Umbilical cord (tissue), 2 donors: ENCODE data around the gene SEL1L3. TPM values are rescaled to one million over a fixed set of nuclear protein-coding genes. Genes with fewer than 3 reads are reported as not detected.

ENCODE experiments used
- DNase-seq: peaks from one replicate; pipeline ENCODE4 v3.0.0-alpha.2; 2015; ENCODE audit warnings: low spot score
- total RNA-seq: library from RNA; depleted of rRNA; stranded (reverse); fragments of >200 nt; gene quantifications from one replicate; pipeline ENCODE4 v1.2.3, GENCODE V29; 2014; ENCODE audit warnings: low replicate concordance; ENCODE audit not compliant: insufficient read depth

Gene SEL1L3
- total RNA-seq, 1 donor from 2014 or later, result 9.1 TPM

- no peak for DNase-seq
Observed at GRCh38 chr4:25856756-25857155, 6.0 kb downstream of the SEL1L3 start.

- DNase-seq, result no peak
Observed at GRCh38 chr4:25852103-25852502, 10.7 kb downstream of the SEL1L3 start.

- no peak for DNase-seq
Observed at GRCh38 chr4:25847329-25847728, 15.5 kb downstream of the SEL1L3 start.

GRCh38 chr4:25845841-25846653, 16.7 kb downstream of the SEL1L3 start:
- DNase-seq, result no peak

GRCh38 chr4:25844961-25845712, 17.7 kb downstream of the SEL1L3 start:
- no peak for DNase-seq

- DNase-seq, result no peak
Observed at GRCh38 chr4:25843340-25844097, 19.3 kb downstream of the SEL1L3 start.

- no peak for DNase-seq
Observed at GRCh38 chr4:25842229-25842845, 20.5 kb downstream of the SEL1L3 start.

- DNase-seq, result no peak
Observed at GRCh38 chr4:25839687-25840086, 23.1 kb downstream of the SEL1L3 start.

GRCh38 chr4:25839233-25839632, 23.6 kb downstream of the SEL1L3 start:
- DNase-seq, result no peak

- DNase-seq, result no peak
Observed at GRCh38 chr4:25838526-25838925, 24.3 kb downstream of the SEL1L3 start.

- DNase-seq, result no peak
Observed at GRCh38 chr4:25837107-25837506, 25.7 kb downstream of the SEL1L3 start.

- no peak for DNase-seq
Observed at GRCh38 chr4:25835384-25835783, 27.4 kb downstream of the SEL1L3 start.

- DNase-seq, result peak; percentile 65
Observed at GRCh38 chr4:25834411-25835107, 28.2 kb downstream of the SEL1L3 start.

- no peak for DNase-seq
Observed at GRCh38 chr4:25830548-25830947, 32.2 kb downstream of the SEL1L3 start.

- DNase-seq, result no peak
Observed at GRCh38 chr4:25827897-25828296, 34.9 kb downstream of the SEL1L3 start.

GRCh38 chr4:25827373-25827772, 35.4 kb downstream of the SEL1L3 start:
- no peak for DNase-seq

GRCh38 chr4:25826074-25826752, 36.6 kb downstream of the SEL1L3 start:
- DNase-seq, result no peak

GRCh38 chr4:25823632-25824031, 39.2 kb downstream of the SEL1L3 start:
- DNase-seq, result no peak

GRCh38 chr4:25821899-25822298, 40.9 kb downstream of the SEL1L3 start:
- DNase-seq, result no peak

GRCh38 chr4:25821267-25821666, 41.5 kb downstream of the SEL1L3 start:
- no peak for DNase-seq

- DNase-seq, result no peak
Observed at GRCh38 chr4:25818876-25819275, 43.9 kb downstream of the SEL1L3 start.
